ENCODE data around the gene UBL7. TPM values are rescaled to one million over a fixed set of nuclear protein-coding genes. Genes with fewer than 3 reads are reported as not detected.

The UBL7 gene
- total RNA-seq, 1 donor, result 94.0 TPM

DNA sequence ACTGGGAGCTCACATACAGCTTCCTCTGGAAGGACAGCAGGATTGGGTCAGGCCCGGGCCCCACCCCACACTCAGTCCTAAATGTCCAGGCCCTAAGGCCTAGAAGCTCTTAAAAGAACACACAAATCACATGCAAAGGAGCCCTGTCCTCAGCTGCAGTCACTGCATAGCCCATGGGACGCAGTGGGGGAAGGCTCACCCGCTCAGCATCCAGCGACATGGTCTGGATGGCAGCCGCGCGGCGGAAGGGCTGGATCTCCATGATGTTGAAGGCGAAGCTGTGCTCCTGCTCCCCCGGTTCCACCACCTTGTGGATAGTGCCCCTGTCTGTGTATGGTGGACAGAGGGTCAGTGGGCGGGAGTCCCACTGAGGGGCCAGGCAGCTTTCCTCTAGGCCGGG, 49.3 kb downstream of the UBL7 start:
- no peak for DNase-seq (ENCODE audit: low read depth in 2 of 3, low spot score in 2 of 3)

- no peak for DNase-seq (ENCODE audit: low read depth in 2 of 3, low spot score in 2 of 3)
These were observed 50.5 kb downstream of the UBL7 start for GRCh38 chr15:74410502-74410901.

DNA sequence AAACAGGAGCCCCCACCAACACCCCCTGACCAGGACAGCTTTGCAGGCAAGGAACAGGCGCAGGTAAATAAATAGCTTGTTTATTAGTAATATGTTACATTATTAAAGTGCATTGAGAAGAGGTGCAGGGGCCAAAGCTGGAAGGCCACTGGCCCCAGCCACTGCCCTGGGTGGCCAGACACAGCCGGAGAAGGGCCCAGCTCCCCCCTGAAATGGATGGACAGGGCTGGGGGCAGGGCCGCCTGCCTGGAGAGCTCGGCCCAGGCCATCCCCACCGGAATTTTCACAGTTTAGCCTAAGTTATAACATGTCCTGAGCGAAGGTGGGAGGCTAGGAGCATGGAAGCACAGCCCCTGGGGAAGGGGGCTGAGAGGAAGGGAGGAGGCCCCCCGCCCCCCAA, 51.7 kb downstream of the UBL7 start:
- DNase-seq (ENCODE audit: low read depth in 2 of 3, low spot score in 2 of 3), result no peak

DNA sequence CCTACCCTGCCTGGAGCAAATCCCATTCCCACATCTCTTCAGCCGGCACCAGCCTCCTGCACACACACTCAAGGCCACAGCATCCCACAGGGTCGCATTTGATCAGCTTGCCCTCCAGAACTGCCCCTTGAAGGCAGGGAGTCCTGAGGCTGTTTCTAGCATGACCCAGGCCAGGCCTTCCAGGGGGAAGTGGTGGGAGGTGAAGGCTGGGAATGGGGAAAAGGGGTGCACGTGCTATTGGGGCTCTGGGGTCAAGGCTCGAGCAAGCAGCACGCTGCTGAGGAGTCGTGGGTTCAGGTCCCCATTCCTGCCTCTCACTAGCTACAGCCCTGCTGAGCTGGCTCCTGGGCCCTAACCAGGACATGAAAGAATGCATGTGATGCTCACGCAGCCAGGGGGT, 52.1 kb downstream of the UBL7 start:
- DNase-seq (ENCODE audit: low read depth in 2 of 3, low spot score in 2 of 3), result no peak

DNA sequence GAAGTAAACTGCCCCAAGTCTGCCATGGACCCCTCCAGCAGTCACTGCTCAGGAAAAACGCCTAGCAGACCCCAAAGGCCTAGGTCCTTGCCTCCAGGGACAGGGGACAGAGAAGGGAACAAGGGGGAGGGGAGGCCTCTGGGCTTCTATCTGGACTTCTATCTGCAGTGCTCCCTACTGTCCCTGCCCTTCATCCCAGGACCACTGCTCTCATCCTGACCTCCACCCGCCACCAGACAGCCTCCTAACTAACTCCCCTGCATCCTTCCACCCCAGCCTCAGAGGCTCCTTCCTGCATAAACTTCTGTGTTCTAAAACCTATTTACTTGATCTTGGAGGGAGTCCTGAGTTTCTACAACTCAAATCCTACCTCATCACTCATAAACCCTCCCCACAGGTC, 52.6 kb downstream of the UBL7 start:
- no peak for DNase-seq (ENCODE audit: low read depth in 2 of 3, low spot score in 2 of 3)

- no peak for DNase-seq (ENCODE audit: low read depth in 2 of 3, low spot score in 2 of 3)
These were observed 53.8 kb downstream of the UBL7 start for GRCh38 chr15:74406992-74407705.

- DNase-seq (ENCODE audit: low read depth in 2 of 3, low spot score in 2 of 3), result no peak
These were observed 54.4 kb downstream of the UBL7 start for GRCh38 chr15:74406517-74406916.

DNA sequence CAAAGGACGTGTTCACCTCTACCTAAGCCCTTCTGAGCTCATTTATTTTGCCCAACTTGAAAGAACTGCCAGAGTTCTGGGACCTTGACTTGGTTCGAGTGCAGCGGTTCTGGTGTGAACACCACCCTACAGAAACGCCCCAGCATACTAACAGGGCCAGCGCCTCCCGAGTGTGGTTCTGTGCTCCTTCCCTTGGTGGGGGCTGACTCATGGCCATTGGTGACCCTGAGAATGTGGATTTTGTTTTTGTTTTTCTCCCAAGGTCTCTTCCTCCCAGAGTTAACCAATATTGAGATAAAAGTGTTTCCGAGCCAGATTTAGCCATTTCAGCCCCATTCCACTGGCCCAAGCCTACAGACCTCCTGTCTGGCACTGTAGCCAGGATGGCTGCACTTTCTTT, 55.1 kb downstream of the UBL7 start:
- DNase-seq (ENCODE audit: low read depth in 2 of 3, low spot score in 2 of 3), result no peak

DNA sequence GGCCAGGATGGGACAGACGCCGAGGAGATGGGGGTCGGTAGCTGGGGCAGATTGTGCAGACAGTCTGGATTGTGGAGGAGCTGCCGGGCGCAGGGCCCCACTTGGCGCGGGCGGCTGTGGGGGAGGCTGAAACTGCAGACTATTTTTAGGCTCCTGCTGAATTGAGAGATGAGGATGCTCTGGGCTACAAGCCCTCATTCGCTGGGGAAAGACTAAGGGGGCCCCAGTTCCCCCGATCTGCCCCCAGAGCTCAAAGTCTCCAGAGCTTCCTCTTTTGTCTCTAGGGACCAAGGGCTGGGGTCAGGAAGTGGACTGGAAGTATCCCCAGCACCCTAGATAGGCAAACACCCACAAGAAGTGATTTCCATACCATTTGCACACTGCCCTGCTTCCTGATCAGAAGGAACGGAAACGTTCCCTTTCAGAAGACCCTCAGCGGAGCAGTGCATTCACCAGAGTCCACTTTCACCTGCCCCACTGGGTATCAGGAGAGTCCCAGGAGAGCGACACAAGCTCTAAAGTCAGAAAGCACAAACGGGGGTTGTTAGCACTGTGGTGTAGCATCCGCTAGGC, 56.9 kb downstream of the UBL7 start:
- peak in 1 of 3 donors; percentile 54 for DNase-seq (ENCODE audit: low read depth in 2 of 3, low spot score in 2 of 3)

DNA sequence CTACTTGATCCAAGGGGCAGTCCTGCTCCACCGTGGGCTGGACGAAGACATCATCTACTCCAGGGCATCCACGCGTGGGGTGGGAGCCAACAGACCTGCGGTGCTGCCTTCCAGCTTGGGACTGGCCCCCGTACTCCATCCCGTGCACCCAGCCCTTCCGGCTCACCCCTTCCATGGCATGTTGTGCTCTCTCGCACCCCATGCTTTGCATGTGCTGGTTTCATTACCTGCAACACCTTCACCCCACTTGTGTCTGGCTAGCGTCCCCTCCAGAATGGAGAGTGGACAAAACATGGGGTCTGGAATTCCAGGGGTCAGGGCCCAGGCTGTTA, 57.4 kb downstream of the UBL7 start:
- DNase-seq (ENCODE audit: low read depth in 2 of 3, low spot score in 2 of 3), result no peak

GRCh38 chr15:74402873-74403587, 57.9 kb downstream of the UBL7 start:
- peak in 2 of 3 donors; percentile 82 to 91 for DNase-seq (ENCODE audit: low read depth in 2 of 3, low spot score in 2 of 3)

- DNase-seq (ENCODE audit: low read depth in 2 of 3, low spot score in 2 of 3), result no peak
These were observed 58.6 kb downstream of the UBL7 start for GRCh38 chr15:74402337-74402841.

GRCh38 chr15:74400915-74401757, 59.8 kb downstream of the UBL7 start:
- DNase-seq (ENCODE audit: low read depth in 2 of 3, low spot score in 2 of 3), result no peak

DNA sequence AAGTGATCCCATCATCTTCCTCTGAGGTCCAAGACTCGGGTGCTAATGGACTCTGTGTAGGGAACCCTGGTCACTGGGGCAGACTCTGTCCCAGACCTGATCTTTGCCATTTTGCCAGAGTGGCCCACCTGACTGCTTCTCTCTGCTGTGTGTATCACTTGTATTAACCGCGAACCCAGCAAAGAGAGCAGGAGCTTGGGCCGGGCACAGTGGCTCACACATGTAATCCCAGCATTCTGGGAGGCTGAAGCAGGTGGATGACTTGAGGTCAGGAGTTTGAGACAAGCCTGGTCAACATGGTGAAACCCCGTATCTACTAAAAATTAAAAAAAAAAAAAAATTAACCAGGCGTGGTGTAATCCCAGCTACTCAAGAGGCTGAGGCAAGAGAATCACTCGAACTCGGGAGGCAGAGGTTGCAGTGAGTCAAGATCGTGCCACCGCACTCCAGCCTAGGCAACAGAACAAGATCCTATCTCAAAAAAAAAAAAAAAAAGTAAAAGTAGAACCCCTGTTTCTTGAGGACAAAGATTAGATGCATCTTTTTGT, 60.6 kb downstream of the UBL7 start:
- no peak for DNase-seq (ENCODE audit: low read depth in 2 of 3, low spot score in 2 of 3)

DNA sequence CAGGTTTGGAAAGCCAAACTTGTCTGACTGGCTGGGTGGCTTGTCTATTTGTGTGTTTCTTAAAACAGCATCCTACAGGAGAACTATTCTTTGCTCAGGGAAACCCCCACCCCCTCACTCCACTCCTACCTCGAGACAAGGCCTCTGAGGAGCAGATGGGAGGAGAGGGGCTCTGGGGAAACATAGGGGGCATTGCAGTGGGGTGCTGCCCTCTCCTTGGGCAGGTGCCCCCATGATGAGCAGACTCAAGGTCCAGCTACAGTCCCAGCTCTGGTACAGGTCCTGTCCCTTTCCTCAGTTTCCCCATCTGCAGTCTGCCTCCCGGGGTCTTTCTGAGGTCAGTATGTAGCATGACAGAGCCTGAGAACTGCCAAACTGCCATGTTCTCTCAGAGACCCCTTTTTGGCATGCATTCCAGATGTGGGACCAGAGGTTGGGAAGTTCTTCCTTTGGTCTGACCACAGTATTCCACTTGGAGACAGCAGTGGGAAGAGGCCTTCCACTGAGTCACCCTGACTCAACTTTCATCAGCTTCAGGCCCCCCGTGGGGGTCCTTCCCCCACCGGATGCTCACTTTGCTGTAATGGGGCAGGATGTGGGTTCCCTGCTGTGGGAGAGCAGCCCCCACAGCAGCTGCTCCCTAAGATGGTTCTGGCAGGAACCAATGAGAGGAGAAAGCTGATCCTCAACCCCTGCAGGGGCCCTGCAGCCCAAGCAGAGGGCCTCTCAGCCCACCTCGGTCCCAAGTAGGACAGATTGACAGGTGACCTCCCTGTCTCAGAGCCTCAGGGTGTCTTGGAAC, 61.2 kb downstream of the UBL7 start:
- peak in 2 of 3 donors; percentile 54 to 82 for DNase-seq (ENCODE audit: low read depth in 2 of 3, low spot score in 2 of 3)

DNA sequence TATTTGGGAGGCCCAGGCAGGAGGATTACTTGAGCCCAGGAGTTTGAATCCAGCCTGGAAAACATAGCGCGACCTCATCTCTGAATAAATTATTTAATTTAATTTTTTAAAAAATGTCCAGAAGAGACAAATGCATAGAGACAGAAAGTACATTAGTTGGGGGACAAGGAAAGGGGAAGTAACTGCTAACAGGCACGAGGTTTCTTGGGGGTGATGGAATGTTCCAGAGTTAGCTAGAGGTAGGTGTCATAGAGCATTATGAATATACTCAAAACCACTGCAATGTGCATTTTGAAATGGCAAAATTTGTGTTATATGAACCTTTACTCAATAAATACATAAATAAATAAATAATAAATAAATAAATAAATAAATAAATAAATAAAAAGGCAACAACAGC, 61.9 kb downstream of the UBL7 start:
- peak in 2 of 3 donors; percentile 52 to 74 for DNase-seq (ENCODE audit: low read depth in 2 of 3, low spot score in 2 of 3)

GRCh38 chr15:74398183-74398582, 62.8 kb downstream of the UBL7 start:
- no peak for DNase-seq (ENCODE audit: low read depth in 2 of 3, low spot score in 2 of 3)

DNA sequence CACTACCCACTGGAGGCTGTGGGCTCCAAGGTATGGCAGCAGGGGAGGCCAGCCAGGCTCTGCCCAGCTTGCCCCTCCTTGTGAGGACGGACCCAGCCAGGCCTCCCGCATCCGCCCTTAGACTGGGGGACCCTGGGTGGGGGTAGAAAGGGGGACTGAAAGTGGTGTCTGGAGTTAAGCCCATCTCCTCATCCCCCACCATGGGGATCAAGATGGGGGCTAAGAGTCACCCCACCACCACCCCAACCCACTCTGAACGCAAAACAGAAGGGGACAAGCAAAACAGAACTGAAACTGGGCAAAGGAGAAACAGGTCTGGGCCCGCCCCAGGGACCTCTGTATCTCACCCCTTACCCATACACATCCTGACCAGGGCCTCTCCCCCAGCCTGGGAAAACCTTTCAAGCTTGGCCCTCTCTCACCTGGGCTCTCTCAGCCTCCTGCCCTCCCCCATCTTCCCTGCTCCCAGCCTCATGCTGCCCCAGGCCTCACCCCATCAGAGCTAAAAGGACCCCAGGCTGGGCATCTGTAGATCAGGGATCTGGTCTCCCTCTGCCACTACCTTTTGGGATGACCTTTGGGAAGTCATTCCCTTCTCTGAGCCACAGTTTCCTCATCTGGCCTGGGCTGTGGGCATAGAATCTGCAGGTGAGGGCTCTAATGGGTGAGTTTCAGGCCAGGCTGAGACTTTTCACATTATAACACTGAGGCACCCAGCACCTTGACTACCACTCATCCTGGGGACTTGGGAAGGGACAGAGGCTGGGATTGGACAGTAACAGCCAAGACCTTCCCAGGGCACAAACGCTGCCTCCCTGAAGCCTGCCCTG, 63.5 kb downstream of the UBL7 start:
- no peak for DNase-seq (ENCODE audit: low read depth in 2 of 3, low spot score in 2 of 3)
